ENCODE measurements around the gene MAP3K5.

GRCh38 chr6:136774228-136775041, 17.8 kb downstream of the MAP3K5 start:
- TF ChIP-seq CTCF (IDR thresholded peaks at IDR 0.05) (no peak), EZH2phosphoT487 (IDR thresholded peaks at IDR 0.05) (no peak), EZH2 (IDR thresholded peaks at IDR 0.05) (no peak)
